Calu3 (cell line): Measurements from ENCODE around the gene NR4A1. TPM values are rescaled to one million over a fixed set of nuclear protein-coding genes. Genes with fewer than 3 reads are reported as not detected.

Source experiments
- BruUV-seq: library from RNA; stranded (reverse); fragments of 400-500 nt; replicated peaks from 2 replicates; lab custom pipeline; 2021; lab: Mats Ljungman, UMichigan
- CTCF ChIA-PET: fragments of 300-600 bp; sonication (Branson Sonifier 250); formaldehyde crosslinking; loops from one replicate; lab custom pipeline; 2022; ENCODE audit warnings: antibody characterized with exemption; lab: Charles Lee
- DNase-seq: peaks from one replicate; pipeline ENCODE4 v3.0.0; 2022
- H3K27ac Mint-ChIP-seq: one replicate; pipeline ENCODE4 v1.8.0; 2022; ENCODE audit warnings: mixed read lengths; ENCODE audit not compliant: unreplicated experiment
- H3K27me3 Mint-ChIP-seq: one replicate; pipeline ENCODE4 v1.8.0; 2022; ENCODE audit warnings: mixed read lengths; ENCODE audit not compliant: unreplicated experiment
- H3K36me3 Mint-ChIP-seq: one replicate; pipeline ENCODE4 v1.8.0; 2022; ENCODE audit warnings: mild to moderate bottlenecking, moderate library complexity, mixed read lengths; ENCODE audit not compliant: insufficient read depth, unreplicated experiment
- H3K4me1 Mint-ChIP-seq: one replicate; pipeline ENCODE4 v1.8.0; 2022; ENCODE audit warnings: mild to moderate bottlenecking, low read depth, mixed read lengths; ENCODE audit not compliant: unreplicated experiment
- H3K4me3 Mint-ChIP-seq: one replicate; pipeline ENCODE4 v1.8.0; 2022; ENCODE audit warnings: mild to moderate bottlenecking, low read depth, moderate library complexity, mixed read lengths; ENCODE audit not compliant: unreplicated experiment
- H3K9me3 Mint-ChIP-seq: one replicate; pipeline ENCODE4 v1.8.0; 2022; ENCODE audit warnings: low read depth, mixed read lengths; ENCODE audit not compliant: unreplicated experiment
- intact Hi-C: fragments of 100-400 bp; cut with micrococcal nuclease; formaldehyde crosslinking; loops from one replicate; pipeline ENCODE4 v1.10.0; 2022; ENCODE audit not compliant: unreplicated experiment
- total RNA-seq: library from RNA; stranded (reverse); gene quantifications from 2 replicates; pipeline ENCODE4 v1.2.3, GENCODE V29; 2022
- TF ChIP-seq, protein P1 (sequence below): fragments of 200-600 bp; IDR thresholded peaks from one replicate; pipeline ENCODE4 v1.8.0; 2022; ENCODE audit warnings: antibody characterized with exemption; ENCODE audit not compliant: unreplicated experiment

The NR4A1 gene
- total RNA-seq, 1 experiment from 2014 or later, result 18.9 TPM

DNA sequence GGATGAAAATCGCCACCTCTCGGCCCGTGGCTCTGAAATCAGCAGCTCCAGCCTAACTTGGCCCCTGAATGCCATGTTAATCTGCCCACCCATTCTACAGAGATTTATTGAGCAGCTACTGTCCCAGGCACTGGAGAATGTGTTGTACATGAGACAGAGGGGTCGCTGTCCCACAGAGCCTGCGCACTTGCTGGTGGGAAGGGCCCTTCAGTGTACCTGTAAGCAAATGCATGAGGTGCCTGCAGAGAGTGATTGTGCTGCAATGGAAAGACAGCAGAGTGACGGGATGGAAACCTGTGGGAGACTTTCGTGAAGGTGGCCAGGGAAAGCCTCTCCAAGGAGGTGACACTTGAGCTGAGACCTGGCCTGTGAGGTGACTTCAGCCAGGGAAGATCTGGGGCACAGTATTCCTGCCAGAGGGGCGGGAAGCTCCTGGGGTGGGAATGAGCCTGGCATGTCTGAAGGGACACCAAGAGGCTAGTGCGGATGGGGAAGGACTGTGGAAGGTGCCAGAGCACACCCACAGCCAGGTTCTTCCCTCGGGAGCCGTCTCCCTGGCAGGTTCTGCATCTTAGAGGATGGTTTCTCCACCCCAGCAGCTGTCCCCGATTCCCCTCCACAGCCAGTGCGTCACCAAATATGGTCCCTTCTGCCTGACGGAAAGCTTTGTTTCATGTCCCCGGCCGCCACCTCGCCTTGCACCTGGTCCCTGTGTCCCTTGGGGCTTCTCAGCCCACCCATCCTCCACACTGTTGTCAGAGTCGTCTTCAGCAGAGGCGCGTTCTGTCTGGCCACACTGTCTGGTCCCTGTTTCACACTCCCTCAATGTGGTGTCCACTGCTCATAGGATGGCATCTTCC lies 36.9 kb downstream of the NR4A1 start:
- H3K9me3 Mint-ChIP-seq, result no peaks in the 10 kb centered on the region
- H3K4me1 Mint-ChIP-seq, result peaks cover 6% of the 10 kb centered on the region
- no peak overlapping the region for H3K4me3 Mint-ChIP-seq
- no TSS peak for BruUV-seq
- intact Hi-C loops, result no loop called here
- H3K27me3 Mint-ChIP-seq, result peaks cover 66% of the 10 kb centered on the region
- H3K36me3 Mint-ChIP-seq, result no peaks in the 10 kb centered on the region
- TF ChIP-seq, protein P1, sequence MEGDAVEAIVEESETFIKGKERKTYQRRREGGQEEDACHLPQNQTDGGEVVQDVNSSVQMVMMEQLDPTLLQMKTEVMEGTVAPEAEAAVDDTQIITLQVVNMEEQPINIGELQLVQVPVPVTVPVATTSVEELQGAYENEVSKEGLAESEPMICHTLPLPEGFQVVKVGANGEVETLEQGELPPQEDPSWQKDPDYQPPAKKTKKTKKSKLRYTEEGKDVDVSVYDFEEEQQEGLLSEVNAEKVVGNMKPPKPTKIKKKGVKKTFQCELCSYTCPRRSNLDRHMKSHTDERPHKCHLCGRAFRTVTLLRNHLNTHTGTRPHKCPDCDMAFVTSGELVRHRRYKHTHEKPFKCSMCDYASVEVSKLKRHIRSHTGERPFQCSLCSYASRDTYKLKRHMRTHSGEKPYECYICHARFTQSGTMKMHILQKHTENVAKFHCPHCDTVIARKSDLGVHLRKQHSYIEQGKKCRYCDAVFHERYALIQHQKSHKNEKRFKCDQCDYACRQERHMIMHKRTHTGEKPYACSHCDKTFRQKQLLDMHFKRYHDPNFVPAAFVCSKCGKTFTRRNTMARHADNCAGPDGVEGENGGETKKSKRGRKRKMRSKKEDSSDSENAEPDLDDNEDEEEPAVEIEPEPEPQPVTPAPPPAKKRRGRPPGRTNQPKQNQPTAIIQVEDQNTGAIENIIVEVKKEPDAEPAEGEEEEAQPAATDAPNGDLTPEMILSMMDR, result no peak
- H3K27ac Mint-ChIP-seq, result no peak overlapping the region
- no peak for DNase-seq
- CTCF ChIA-PET, result interaction anchor here (0.8 kb wide), 1 partner anchor 63 kb away, joined by 3 read pairs; no protein-coding TSS in a partner anchor

- CTCF ChIA-PET, result no interaction called here
- intact Hi-C loops, result no loop called here
Measured at GRCh38 chr12:52089491-52089890, 38.2 kb downstream of the NR4A1 start.

GRCh38 chr12:52090291-52090690 lies 39.0 kb downstream of the NR4A1 start:
- CTCF ChIA-PET, result interaction anchor here (0.6 kb wide), 1 partner anchor 25 kb away, joined by 4 read pairs; no protein-coding TSS in a partner anchor
- intact Hi-C loops, result no loop called here
- no peaks in the 10 kb centered on the region for H3K36me3 Mint-ChIP-seq
- peaks cover 81% of the 10 kb centered on the region for H3K27me3 Mint-ChIP-seq
- BruUV-seq, result no TSS peak
- no peaks in the 10 kb centered on the region for H3K4me1 Mint-ChIP-seq
- H3K27ac Mint-ChIP-seq, result no peak overlapping the region
- no peak for DNase-seq
- TF ChIP-seq, protein P1, result no peak
- no peaks in the 10 kb centered on the region for H3K9me3 Mint-ChIP-seq
- no peak overlapping the region for H3K4me3 Mint-ChIP-seq

More at GRCh38 chr12:52089491-52089890, 38.2 kb downstream of the NR4A1 start:
- Mint-ChIP-seq H3K27me3 (peaks cover 73% of the 10 kb centered on the region), H3K9me3 (no peaks in the 10 kb centered on the region), H3K4me1 (no peaks in the 10 kb centered on the region), H3K27ac (no peak overlapping the region), H3K36me3 (no peaks in the 10 kb centered on the region), H3K4me3 (no peak overlapping the region)
- TF ChIP-seq, protein P1, result no peak
- DNase-seq, result no peak
- no TSS peak for BruUV-seq

DNA sequence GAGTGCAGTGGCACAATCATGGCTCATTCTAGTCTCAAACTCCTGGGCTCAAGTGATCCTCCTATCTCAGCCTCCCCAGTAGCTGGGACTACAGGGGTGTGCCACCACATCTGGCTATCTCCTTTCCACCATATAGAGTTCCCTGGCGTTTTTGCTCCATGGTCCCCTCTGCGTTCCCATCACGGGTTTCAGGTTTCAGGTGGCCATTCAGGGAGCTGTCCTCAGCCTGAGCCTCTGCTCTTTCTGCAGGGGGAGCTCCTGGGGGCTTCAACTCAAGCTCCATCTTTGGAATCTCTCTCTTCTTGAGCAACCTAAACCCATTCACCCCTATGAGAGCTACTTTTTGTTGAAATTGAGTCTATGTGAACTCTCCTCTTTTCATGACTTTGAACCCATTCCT lies 39.8 kb downstream of the NR4A1 start:
- intact Hi-C loops, result no loop called here
- H3K36me3 Mint-ChIP-seq, result no peaks in the 10 kb centered on the region
- no TSS peak for BruUV-seq
- no peak for DNase-seq
- no peaks in the 10 kb centered on the region for H3K4me1 Mint-ChIP-seq
- H3K27ac Mint-ChIP-seq, result no peak overlapping the region
- TF ChIP-seq, protein P1, result no peak
- CTCF ChIA-PET, result no interaction called here
- H3K4me3 Mint-ChIP-seq, result no peak overlapping the region
- no peaks in the 10 kb centered on the region for H3K9me3 Mint-ChIP-seq
- peaks cover 82% of the 10 kb centered on the region for H3K27me3 Mint-ChIP-seq
